IMR-90 (cell line): ENCODE results near the gene FNIP1. TPM values are rescaled to one million over a fixed set of nuclear protein-coding genes. Genes with fewer than 3 reads are reported as not detected.

Source experiments
- ATAC-seq: fragments of 200-7000 bp; cut with Tn5 transposase; 2 replicates; pipeline ENCODE4 v1.9.1; 2020; ENCODE audit warnings: low read depth, mild to moderate bottlenecking, moderate library complexity
- BruUV-seq: library from RNA; stranded (reverse); fragments of 400-500 nt; replicated peaks from 2 replicates; lab custom pipeline; 2021; lab: Mats Ljungman, UMichigan
- CTCF ChIA-PET: fragments of 300-600 bp; formaldehyde crosslinking; extraction: SDS; loops from one replicate; lab custom pipeline; 2021; ENCODE audit warnings: antibody characterized with exemption; lab: Yijun Ruan, JAX
- POLR2A ChIA-PET: fragments of 300-600 bp; sonication (Branson Sonifier 250); formaldehyde crosslinking; loops from one replicate; lab custom pipeline; 2022; ENCODE audit warnings: antibody characterized with exemption; ENCODE audit not compliant: unreplicated experiment; lab: Charles Lee
- DNase-seq: peaks from one replicate; pipeline ENCODE4 v3.0.0; 2013
- H2AFZ ChIP-seq: replicated peaks from 2 replicates; pipeline ENCODE3; 2013; ENCODE audit warnings: low read length, mild to moderate bottlenecking; ENCODE audit not compliant: poor library complexity
- H2AK5ac ChIP-seq: 2 replicates; pipeline ENCODE4 v1.6.1; 2013; ENCODE audit warnings: low read depth, low read length, inconsistent platforms
- H2AK9ac ChIP-seq: replicated peaks from 2 replicates; pipeline ENCODE3; 2013; ENCODE audit warnings: mild to moderate bottlenecking, low read depth, low read length, moderate library complexity; ENCODE audit not compliant: poor library complexity
- H2BK120ac ChIP-seq: 2 replicates; pipeline ENCODE4 v1.6.1; 2013; ENCODE audit warnings: low read depth, low read length, inconsistent platforms
- H2BK15ac ChIP-seq: 3 replicates; pipeline ENCODE4 v1.6.1; 2013; ENCODE audit warnings: low read depth, low read length, inconsistent platforms
- H2BK20ac ChIP-seq: 2 replicates; pipeline ENCODE4 v1.6.1; 2013; ENCODE audit warnings: low read depth, mild to moderate bottlenecking, inconsistent platforms, low read length, moderate library complexity
- H2BK5ac ChIP-seq: 2 replicates; pipeline ENCODE4 v1.6.1; 2013; ENCODE audit warnings: mild to moderate bottlenecking, low read depth, low read length, inconsistent platforms; ENCODE audit not compliant: poor library complexity, severe bottlenecking
- H3K14ac ChIP-seq: replicated peaks from 2 replicates; pipeline ENCODE4 v1.6.1; 2013; ENCODE audit warnings: low read depth, low read length, inconsistent platforms
- H3K18ac ChIP-seq: 2 replicates; pipeline ENCODE4 v1.6.1; 2013; ENCODE audit warnings: low read depth, low read length, control low read depth
- H3K23ac ChIP-seq: 2 replicates; pipeline ENCODE4 v1.6.1; 2013; ENCODE audit warnings: low read depth, low read length, inconsistent platforms
- H3K27ac ChIP-seq: 2 replicates; pipeline ENCODE4 v1.5.1; 2013; ENCODE audit warnings: mild to moderate bottlenecking, control low read depth, low read length; ENCODE audit not compliant: insufficient read depth
- H3K27me3 ChIP-seq: 2 replicates; pipeline ENCODE4 v1.6.1; 2013; ENCODE audit warnings: low read length; ENCODE audit not compliant: control insufficient read depth, insufficient read depth
- H3K36me3 ChIP-seq: 2 replicates; pipeline ENCODE4 v1.6.1; 2013; ENCODE audit warnings: low read length, mixed read lengths; ENCODE audit not compliant: control insufficient read depth, insufficient read depth
- H3K4ac ChIP-seq: 2 replicates; pipeline ENCODE4 v1.6.1; 2013; ENCODE audit warnings: low read depth, low read length, inconsistent platforms
- H3K4me1 ChIP-seq: 2 replicates; pipeline ENCODE4 v1.6.1; 2013; ENCODE audit warnings: low read length, mixed read lengths; ENCODE audit not compliant: control insufficient read depth, insufficient read depth
- H3K4me2 ChIP-seq: 2 replicates; pipeline ENCODE4 v1.6.1; 2013; ENCODE audit warnings: low read depth, mild to moderate bottlenecking, control low read depth, low read length, moderate library complexity
- H3K4me3 ChIP-seq: 2 replicates; pipeline ENCODE4 v1.5.1; 2013; ENCODE audit warnings: low read depth, mild to moderate bottlenecking, control low read depth, low read length, moderate library complexity; ENCODE audit not compliant: insufficient read depth
- H3K56ac ChIP-seq: 2 replicates; pipeline ENCODE4 v1.6.1; 2013; ENCODE audit warnings: low read length, inconsistent platforms; ENCODE audit not compliant: insufficient read depth; ENCODE audit errors: extremely low read depth
- H3K79me1 ChIP-seq, 2 experiments: 2 replicates each; pipeline ENCODE4 v1.6.1; 2013; ENCODE audit warnings: low read length in 2 of 2, inconsistent platforms in 1 of 2, low read depth in 1 of 2
- H3K9ac ChIP-seq: 2 replicates; pipeline ENCODE4 v1.6.1; 2013; ENCODE audit warnings: low read depth, low read length, control low read depth
- H3K9me1 ChIP-seq: 2 replicates; pipeline ENCODE4 v1.6.1; 2013; ENCODE audit warnings: low read length, inconsistent platforms; ENCODE audit not compliant: insufficient read depth
- H3K9me3 ChIP-seq: 2 replicates; pipeline ENCODE4 v1.6.1; 2013; ENCODE audit warnings: low read length; ENCODE audit not compliant: control insufficient read depth, insufficient read depth
- H4K20me1 ChIP-seq: 2 replicates; pipeline ENCODE4 v1.6.1; 2013; ENCODE audit warnings: low read length, inconsistent platforms; ENCODE audit not compliant: insufficient read depth
- H4K5ac ChIP-seq: 2 replicates; pipeline ENCODE4 v1.6.1; 2013; ENCODE audit warnings: mild to moderate bottlenecking, low read depth, low read length, control low read depth
- H4K8ac ChIP-seq, 2 experiments: 2 replicates each; pipeline ENCODE4 v1.6.1; 2013; ENCODE audit warnings: low read depth in 2 of 2, low read length in 2 of 2, control low read depth in 1 of 2, inconsistent platforms in 1 of 2
- H4K91ac ChIP-seq: 2 replicates; pipeline ENCODE4 v1.6.1; 2013; ENCODE audit warnings: low read depth, low read length, inconsistent platforms; ENCODE audit not compliant: insufficient read depth
- CTCF ChIP-seq: conservative IDR thresholded peaks from 2 replicates; pipeline ENCODE4 v1.5.1; 2012; ENCODE audit warnings: mild to moderate bottlenecking, low read depth, low read length, improper control_type of control experiment
- MAFK ChIP-seq: IDR thresholded peaks from 2 replicates; pipeline ENCODE4 v1.6.1; 2012; ENCODE audit warnings: low read depth, low read length, improper control_type of control experiment
- MAZ ChIP-seq: IDR thresholded peaks from 2 replicates; pipeline ENCODE4 v1.6.1; 2012; ENCODE audit warnings: low read depth, mild to moderate bottlenecking, low read length, improper control_type of control experiment, moderate library complexity, borderline replicate concordance
- NFE2L2 ChIP-seq: fragments of 150-350 bp; IDR thresholded peaks from 2 replicates; pipeline ENCODE4 v1.6.1; 2016; ENCODE audit warnings: low read depth, mild to moderate bottlenecking, low read length
- POLR2A ChIP-seq: IDR thresholded peaks from 2 replicates; pipeline ENCODE4 v1.6.1; 2012; ENCODE audit warnings: mild to moderate bottlenecking, low read depth, low read length
- RCOR1 ChIP-seq: IDR thresholded peaks from 2 replicates; pipeline ENCODE4 v1.6.1; 2012; ENCODE audit warnings: mild to moderate bottlenecking, low read length, improper control_type of control experiment; ENCODE audit not compliant: insufficient replicate concordance
- SMC3 ChIP-seq: fragments of 150-350 bp; IDR thresholded peaks from 2 replicates; pipeline ENCODE4 v1.6.1; 2016; ENCODE audit warnings: low read depth, mild to moderate bottlenecking, antibody characterized with exemption, low read length, moderate library complexity
- WGBS, 2 experiments: methylation state at CpG; one replicate each; pipeline versions ENCODE4 v1.1.5 to v1.1.7; 2013; ENCODE audit warnings: missing lambda C conversion rate in 2 of 2; ENCODE audit not compliant: insufficient read length in 1 of 2; ENCODE audit errors: extremely low coverage in 2 of 2; 5-methylcytosine and 5-hydroxymethylcytosine counted together
- dilution Hi-C: fragments of 300-500 bp; cut with HindIII; formaldehyde crosslinking; loops from one replicate; pipeline ENCODE4 v1.14.3; 2018; ENCODE audit warnings: low sequenced_read_pairs; ENCODE audit not compliant: unreplicated experiment
- in situ Hi-C: fragments of 300-500 bp; cut with MboI; formaldehyde crosslinking; loops from 3 replicates; pipeline ENCODE4 v1.14.3; 2019; ENCODE audit warnings: low sequenced_read_pairs, inconsistent platforms, mixed read lengths
- intact Hi-C: fragments of 100-400 bp; cut with micrococcal nuclease; formaldehyde crosslinking; loops from 2 replicates; pipeline ENCODE4 v1.10.0; 2022
- polyA plus RNA-seq, 3 experiments: library from polyadenylated mRNA; depleted of rRNA; stranded (reverse); fragments of >200 nt; gene quantifications; 2 replicates each; pipeline ENCODE4 v1.2.3, GENCODE V29; 2012; ENCODE audit warnings: low replicate concordance in 1 of 3
- total RNA-seq: library from RNA; depleted of rRNA; stranded (reverse); fragments of >200 nt; gene quantifications from 2 replicates; pipeline ENCODE4 v1.2.3, GENCODE V29; 2012

Gene FNIP1
- total and polyA plus RNA-seq, 2 of the 4 experiments (the other 2 are of a cell fraction): 5.6 to 34.1 TPM

- dilution Hi-C loops (no loop called here), intact Hi-C loops (no loop called here), in situ Hi-C loops (no loop called here)
- Histone ChIP-seq H2BK5ac (no peak overlapping the region), H3K4me2 (no peak overlapping the region), H2BK20ac (no peak overlapping the region), H2AFZ (no peak overlapping the region), H2AK9ac (no peak overlapping the region), H3K9me3 (peaks cover 3% of the 10 kb centered on the region; the same call in 1 of the 2 replicates), H2BK120ac (no peak overlapping the region), H3K27me3 (no peaks in the 10 kb centered on the region), H4K8ac (no peak overlapping the region), H3K56ac (no peak overlapping the region), H4K91ac (no peak overlapping the region), H3K4ac (no peak overlapping the region), H3K36me3 (peaks cover 31% of the 10 kb centered on the region), H3K79me1 (peaks cover 15 to 47% of the 10 kb centered on the region in 2 experiments), H3K27ac (no peak overlapping the region), H3K9me1 (peaks cover 3% of the 10 kb centered on the region; the same call in 1 of the 2 replicates), H4K5ac (no peak overlapping the region), H2AK5ac (no peak overlapping the region), H3K23ac (no peak overlapping the region), H4K20me1 (no peaks in the 10 kb centered on the region), H3K4me3 (no peak overlapping the region), H2BK15ac (no peak overlapping the region), H3K4me1 (no peaks in the 10 kb centered on the region; the same call in 1 of the 2 replicates), H3K14ac (no peak overlapping the region), H3K9ac (no peak overlapping the region), H3K18ac (no peak overlapping the region)
- CTCF ChIA-PET: no interaction called here
- TF ChIP-seq MAZ (no peak), NFE2L2 (no peak), CTCF (no peak), SMC3 (no peak), RCOR1 (no peak), MAFK (no peak), POLR2A (no peak)
- BruUV-seq: no TSS peak
- POLR2A ChIA-PET: no interaction called here
- ATAC-seq: no peak
- no peak for DNase-seq
- 100% methylated on average over 10 of the region's 13 CpGs; no CpG with 5 or more reads in 1 of the 2 experiments for WGBS, 2 experiments
Measured at GRCh38 chr5:131659290-131659689, 137.5 kb downstream of the FNIP1 start.
